HG03064 (cell line): ENCODE results near the gene RSPO1.
"Not testable (repeated sequence)": the region's sequence is repeated elsewhere in the genome, so short reads cannot be mapped to it uniquely, and the experiment has no call there.

Experiments
- ATAC-seq: cut with Tn5 transposase; IDR thresholded peaks from one replicate; pipeline ENCODE4 v1.9.1; 2021; ENCODE audit warnings: low read depth; ENCODE audit not compliant: unreplicated experiment

The RSPO1 gene, protein sequence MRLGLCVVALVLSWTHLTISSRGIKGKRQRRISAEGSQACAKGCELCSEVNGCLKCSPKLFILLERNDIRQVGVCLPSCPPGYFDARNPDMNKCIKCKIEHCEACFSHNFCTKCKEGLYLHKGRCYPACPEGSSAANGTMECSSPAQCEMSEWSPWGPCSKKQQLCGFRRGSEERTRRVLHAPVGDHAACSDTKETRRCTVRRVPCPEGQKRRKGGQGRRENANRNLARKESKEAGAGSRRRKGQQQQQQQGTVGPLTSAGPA

DNA sequence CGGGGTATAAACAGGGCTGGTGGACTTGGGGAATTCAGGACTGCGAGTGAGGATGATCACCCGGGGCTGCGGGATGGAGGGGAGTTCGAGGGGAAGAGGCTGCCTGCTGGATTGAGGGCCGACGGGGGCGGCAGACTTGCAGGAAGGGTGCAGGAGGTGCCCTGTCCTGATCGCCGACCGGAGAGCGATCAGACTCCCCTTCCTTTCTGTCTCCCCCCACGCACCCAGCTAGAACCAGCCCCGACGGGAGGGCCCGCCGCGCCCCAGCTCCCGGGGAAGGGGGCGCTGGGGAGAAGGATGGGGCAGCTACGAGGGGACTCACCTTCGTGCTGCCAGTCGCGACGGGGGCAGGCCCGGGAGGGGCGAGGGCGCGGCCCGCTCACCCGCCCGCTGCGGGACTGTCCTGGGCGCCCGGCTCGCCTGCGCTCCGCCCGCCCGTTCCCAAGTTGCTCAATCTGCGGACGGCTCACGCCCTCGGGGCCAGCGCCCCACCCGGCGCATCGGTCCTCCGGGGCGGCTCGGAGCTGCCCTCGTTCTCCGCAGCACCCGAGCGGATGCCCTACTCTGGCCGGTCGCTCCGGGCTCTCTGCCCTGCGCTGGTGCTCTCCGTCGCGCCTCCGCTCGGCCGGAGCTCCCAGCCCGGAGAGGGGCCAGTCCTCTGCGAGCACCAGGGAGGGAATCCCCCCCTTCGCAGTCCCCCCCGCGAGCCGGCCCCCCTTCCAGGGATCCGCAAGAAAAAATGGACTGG is at the start of gene RSPO1:
Gene RSPO1, minus strand, starts transcription at position 649 of the 748 bp plus-strand sequence. CDS start 5,231 bp downstream, outside the sequence.
- no peak for ATAC-seq

GRCh38 chr1:37684182-37684581 is 49.5 kb upstream of the RSPO1 start:
- not testable (repeated sequence) for ATAC-seq

DNA sequence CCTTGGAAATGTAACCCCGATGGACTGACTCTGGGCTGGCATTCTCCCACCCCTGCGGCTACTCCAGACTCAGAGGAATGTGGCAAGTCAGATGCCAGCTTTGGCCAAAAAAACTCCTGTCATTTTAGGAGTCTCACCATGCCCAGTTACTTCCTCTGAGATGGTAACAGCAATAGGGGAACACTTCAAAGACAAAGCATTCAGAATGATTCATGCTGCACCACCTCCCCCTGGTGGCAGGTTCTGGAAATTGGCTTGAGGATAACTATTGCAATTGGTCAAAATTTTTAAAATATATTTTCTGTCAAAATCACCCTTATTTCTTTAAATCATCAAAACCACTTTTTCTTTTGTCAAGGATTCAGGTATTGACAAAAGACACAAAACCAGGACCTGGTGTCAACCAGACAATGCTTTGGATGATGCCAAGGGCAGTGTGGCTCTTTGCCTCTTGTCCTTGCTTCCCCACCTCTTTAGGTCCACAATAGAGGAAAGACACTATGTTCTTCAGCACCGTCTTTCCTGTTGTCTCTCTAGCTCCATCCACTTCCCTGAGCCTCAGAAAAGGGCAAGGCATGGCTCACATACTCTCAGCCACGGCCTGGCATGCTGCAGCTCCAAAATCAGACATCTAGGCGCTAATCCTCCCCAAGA is 47.8 kb upstream of the RSPO1 start:
- ATAC-seq: no peak

GRCh38 chr1:37680933-37681332 is 46.2 kb upstream of the RSPO1 start:
- ATAC-seq: no peak

DNA sequence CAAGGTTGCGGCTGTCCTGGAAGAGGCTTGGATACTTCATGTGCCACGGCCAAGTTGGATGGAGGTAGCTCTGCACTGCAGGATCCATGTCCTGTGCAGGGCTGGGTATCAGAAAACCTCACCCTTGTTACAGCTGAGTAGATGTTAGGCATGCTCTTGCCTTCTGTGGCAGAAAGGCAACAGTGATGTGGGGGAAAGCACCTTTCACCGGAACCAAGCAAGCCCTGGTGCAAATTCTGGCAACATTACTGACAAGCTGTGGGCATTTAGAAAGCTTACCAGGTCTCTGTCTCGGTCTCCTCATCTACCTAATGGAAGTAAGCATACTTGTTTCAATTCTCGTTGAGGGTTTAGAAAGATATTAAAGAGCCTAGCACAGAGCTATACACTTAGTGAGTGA is 43.1 kb upstream of the RSPO1 start:
- no peak for ATAC-seq

GRCh38 chr1:37677143-37677439 is 42.4 kb upstream of the RSPO1 start:
- no peak for ATAC-seq

- no peak for ATAC-seq
Measured at GRCh38 chr1:37676281-37677142, 41.8 kb upstream of the RSPO1 start.

DNA sequence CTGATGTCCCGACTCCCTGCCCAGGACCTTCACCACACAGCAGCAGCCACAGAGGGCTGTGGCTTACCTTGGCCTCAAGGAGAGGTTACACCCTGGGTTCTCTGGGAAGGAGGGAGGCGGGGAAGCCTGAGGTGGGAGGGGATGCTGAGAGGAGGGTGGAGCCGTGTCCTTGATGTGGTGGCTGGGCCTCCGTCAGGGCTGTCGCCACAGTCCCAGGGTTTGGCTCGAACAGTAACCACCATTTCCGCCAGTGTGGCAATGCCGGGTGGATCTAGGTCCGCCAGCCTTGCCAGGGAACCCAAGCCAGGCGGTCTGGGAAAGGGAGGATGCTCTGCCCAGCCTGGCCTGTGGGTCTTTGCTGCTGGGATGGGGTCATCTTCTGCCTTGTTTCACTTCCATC is 39.2 kb upstream of the RSPO1 start:
- no peak for ATAC-seq

DNA sequence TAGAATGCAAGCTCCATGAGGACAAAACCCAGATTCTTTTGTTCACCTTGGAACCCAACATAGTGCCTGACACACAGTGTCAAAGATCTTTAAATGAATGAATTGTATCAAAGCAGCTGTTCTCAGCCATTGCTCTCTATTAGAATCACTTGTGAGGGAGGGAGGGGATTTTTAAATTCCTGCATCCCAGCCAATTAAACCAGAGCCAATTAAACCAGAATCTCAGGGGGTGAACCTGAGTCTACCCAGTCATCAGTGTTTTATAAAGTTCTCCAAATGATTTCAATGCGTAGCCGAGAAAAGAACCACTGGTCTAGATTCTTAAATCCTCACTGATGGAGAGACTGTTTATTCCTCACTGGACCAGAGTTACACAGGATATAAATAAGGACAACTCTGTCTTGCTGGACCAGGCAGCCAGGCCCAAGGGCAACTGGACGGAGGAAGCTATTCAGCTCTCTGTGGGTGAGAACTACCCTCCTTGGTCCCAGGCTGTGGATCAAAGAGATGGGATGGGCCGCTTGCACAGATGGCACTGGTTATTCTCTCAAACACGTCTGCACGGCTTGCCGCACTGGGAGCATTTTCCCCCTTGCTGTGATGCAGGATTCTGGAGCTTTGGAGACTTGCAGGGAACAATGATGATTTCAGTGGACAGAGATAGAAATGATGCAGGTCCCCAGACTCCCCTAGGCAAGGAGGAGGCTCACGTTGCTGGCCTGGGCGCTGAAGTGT is 37.6 kb upstream of the RSPO1 start:
- ATAC-seq: no peak

DNA sequence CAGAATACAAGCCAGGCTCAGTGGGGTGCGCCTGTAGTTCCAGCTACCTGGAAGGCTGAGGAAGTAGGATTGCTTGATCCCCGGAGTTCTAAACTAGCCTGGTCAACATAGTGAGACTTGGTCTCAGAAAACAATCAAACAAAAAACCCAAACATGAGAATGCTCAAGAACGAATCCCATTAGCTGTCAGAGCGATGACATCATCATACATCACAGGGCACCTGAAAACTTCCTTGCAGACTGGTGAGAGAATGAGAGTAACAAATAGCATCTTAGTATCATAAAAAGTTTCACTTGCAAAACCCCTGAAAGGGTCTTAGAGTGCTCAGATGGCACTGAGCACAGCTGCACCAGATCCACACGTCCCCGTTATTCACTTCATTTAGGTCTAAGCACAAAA is 36.6 kb upstream of the RSPO1 start:
- no peak for ATAC-seq

DNA sequence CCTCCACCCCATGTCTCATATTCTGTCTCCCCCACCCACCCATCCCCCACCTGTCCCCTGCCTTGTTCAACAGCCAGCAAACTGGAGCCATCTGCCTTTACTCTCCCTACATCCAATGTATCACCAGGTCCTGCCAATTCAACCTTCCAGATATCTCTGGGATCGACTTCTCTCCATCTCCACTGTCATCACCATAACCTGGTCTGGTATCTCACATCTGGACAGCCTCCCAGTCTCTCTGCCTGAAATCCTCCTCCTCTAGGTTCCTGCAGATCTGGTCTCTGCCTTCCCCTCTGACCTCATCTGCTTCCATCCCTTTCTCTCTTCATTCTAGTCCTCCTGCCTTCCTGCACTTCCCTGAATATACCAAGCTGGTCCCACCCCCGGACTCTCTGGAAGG is 35.4 kb upstream of the RSPO1 start:
- ATAC-seq: no peak

DNA sequence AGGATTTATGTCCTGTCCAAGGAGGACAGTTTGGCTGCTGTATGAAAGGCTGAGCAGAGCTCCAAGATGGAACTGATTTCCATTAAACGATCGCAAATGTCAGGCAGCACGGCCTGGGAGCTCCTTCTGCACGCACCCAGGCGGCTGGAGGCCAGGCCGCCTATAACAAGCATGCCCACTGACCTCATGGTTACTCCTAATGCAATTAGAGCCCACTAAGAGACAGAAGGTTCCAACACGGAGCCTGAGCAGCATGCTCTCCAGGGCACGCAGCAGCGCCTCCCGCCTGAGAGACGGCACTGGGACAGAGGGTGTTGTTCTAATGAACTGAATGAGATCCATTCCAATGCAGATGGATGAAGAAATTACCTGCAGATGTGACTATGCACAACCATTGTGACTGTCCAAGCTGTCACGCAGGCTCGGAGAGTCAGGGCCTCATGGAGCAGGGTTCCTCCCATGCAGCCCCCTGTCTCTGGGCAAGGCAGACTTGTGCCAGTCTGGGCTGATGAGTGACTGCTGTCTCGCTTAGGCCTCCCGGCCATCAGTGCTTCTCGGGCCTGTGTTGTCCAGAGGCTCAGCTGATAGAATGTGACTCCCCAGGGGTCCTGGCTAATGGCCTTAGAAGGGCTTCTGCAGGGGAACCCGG is 32.5 kb upstream of the RSPO1 start:
- no peak for ATAC-seq

DNA sequence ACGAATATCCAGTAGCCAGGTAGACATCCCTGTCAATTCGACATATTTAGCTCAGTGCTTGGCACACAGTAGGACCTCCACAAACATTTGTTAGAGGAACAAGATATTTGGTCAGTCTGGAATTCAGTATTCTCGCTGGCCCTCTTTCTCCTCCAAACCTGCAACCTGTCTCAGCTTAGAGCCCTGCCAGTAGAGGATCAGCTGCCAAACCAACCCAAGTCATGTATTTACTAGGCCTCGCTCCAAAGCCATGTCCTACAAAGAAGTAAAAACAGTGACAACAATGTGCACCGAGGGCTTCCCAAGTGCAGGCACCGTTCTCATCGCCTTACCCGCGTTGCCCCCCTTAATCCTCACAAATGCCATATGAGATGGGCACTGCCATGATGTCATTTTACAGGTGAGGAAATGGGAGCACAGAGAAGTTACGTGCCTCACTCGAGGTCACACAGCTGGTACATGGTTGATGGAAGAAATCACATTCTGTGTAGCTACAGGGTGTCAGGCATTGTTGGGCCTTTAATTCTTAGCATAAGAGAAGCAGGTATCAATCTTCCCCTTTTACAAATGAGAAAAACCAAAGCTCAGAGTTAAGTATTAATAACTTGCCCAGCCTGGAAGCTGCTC is 31.7 kb upstream of the RSPO1 start:
- ATAC-seq: no peak

DNA sequence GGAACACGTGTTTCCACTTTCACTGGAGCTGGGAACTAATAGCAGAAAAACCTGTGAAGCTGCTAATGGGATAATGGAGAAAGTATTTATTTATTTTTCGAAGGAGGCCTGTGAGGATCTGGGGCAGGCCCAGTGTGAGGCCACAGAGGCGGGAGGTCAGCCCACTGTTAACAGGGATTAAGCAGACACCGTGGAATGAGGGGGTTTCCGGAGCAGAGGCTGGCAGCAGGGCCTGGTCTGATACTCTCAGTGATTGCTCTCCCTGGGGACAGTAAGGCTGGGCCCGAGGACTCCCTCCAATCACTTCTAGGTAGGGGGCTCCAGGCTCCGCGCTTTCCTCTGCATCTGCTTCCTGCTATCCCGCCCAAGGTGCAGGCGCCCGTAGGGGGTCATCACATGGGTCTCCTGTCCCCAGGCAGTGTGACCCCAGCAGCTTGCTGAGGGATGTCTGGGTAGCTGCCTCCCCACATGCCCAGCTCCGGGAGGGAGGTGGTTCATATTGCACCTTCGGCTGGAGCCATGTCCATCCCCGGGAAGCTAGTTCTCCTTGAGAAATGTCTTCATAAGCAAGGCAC is 28.8 kb upstream of the RSPO1 start:
- no peak for ATAC-seq

- no peak for ATAC-seq
Measured at GRCh38 chr1:37662031-37662755, 27.5 kb upstream of the RSPO1 start.

- ATAC-seq: no peak
Measured at GRCh38 chr1:37661401-37661800, 26.7 kb upstream of the RSPO1 start.

GRCh38 chr1:37660664-37661063 is 26.0 kb upstream of the RSPO1 start:
- ATAC-seq: no peak

- no peak for ATAC-seq
Measured at GRCh38 chr1:37658486-37658885, 23.8 kb upstream of the RSPO1 start.
